ENCODE measurements around the gene PRKAA1. TPM values are rescaled to one million over a fixed set of nuclear protein-coding genes. Genes with fewer than 3 reads are reported as not detected.

The PRKAA1 gene
- polyA plus RNA-seq, 1 of the 3 experiments (the other 2 are of a cell fraction) = 23.2 TPM

DNA sequence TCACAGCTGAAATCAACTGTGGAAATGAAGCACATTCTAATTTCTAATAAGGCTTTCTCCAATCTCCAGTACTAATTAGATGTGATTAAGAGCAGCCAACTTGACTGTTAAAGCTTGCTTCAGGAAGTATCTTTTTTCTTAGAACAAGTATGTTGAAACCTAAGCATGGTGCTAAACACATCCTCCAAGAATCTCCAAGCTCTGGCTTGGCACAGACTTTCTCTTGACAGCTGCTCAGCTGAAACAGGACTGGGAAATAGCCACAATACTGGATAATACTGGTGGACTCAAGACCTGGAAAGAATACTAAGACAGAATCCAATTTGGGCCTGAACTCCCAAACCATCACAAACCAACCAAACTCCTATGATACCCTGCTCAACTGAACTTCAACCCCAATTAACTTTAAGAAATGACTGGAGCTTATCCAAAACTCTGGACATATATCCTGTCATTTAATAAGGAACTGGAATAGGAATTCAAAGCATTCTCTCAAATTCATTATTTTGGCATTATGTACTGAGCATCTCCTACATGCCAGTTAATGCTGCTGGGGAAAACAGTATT lies 16.2 kb downstream of the PRKAA1 start:
- no peak overlapping the region for H2AFZ ChIP-seq (ENCODE audit: low read depth)
- no peak overlapping the region for H3K4me2 ChIP-seq
- no peaks in the 10 kb centered on the region for H3K9me2 ChIP-seq
- H4K20me1 ChIP-seq (ENCODE audit: insufficient read depth) = peaks cover 80% of the 10 kb centered on the region
- H3K27ac ChIP-seq (ENCODE audit: low read depth in 2 of 2, low read length in 1 of 2) = no peak overlapping the region
- H3K79me2 ChIP-seq (ENCODE audit: insufficient read depth) = peaks cover 99% of the 10 kb centered on the region
- peaks cover 8% of the 10 kb centered on the region for H3F3A ChIP-seq (replicated peaks; ENCODE audit: insufficient read depth)
- ChIA-PET POLR2A (no interaction called here), CTCF (no interaction called here)
- peaks cover 0 to 7% of the 10 kb centered on the region in 2 experiments; a peak in 1 of 4 replicates for H3K4me1 ChIP-seq (ENCODE audit: control insufficient read depth in 1 of 2, insufficient read depth in 2 of 2, low read depth in 1 of 2, low read length in 1 of 2)
- H3K9ac ChIP-seq = no peak overlapping the region
- DNase-seq = no peak
- H3K4me3 ChIP-seq (ENCODE audit: low read depth in 2 of 2, low read length in 1 of 2) = no peak overlapping the region
- no peaks in the 10 kb centered on the region for H3K27me3 ChIP-seq (ENCODE audit: insufficient read depth)
- no peaks in the 10 kb centered on the region for H3K9me3 ChIP-seq
- TF ChIP-seq, protein P1, sequence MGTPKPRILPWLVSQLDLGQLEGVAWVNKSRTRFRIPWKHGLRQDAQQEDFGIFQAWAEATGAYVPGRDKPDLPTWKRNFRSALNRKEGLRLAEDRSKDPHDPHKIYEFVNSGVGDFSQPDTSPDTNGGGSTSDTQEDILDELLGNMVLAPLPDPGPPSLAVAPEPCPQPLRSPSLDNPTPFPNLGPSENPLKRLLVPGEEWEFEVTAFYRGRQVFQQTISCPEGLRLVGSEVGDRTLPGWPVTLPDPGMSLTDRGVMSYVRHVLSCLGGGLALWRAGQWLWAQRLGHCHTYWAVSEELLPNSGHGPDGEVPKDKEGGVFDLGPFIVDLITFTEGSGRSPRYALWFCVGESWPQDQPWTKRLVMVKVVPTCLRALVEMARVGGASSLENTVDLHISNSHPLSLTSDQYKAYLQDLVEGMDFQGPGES (IDR thresholded peaks at IDR 0.05; ENCODE audit: low read depth, low read length) = no peak
- TF ChIP-seq TCF12 (IDR thresholded peaks at IDR 0.05) (no peak), RAD21 (IDR thresholded peaks at IDR 0.05; ENCODE audit: low read length) (no peak), TEAD4 (IDR thresholded peaks at IDR 0.05; ENCODE audit: borderline replicate concordance, insufficient read depth) (no peak), YY1 (IDR thresholded peaks at IDR 0.05; ENCODE audit: low read depth) (no peak), GABPA (IDR thresholded peaks at IDR 0.05; ENCODE audit: low read depth) (no peak), FOXM1 (IDR thresholded peaks at IDR 0.05; ENCODE audit: low read depth) (no peak), SIN3A (IDR thresholded peaks at IDR 0.05; ENCODE audit: borderline replicate concordance, low read depth, low read length) (no peak), ELF1 (IDR thresholded peaks at IDR 0.05) (no peak), FOXJ3 (CRISPR knock-in tag; IDR thresholded peaks at IDR 0.05) (no peak), CHD2 (IDR thresholded peaks at IDR 0.05; ENCODE audit: low read length, partially characterized antibody) (no peak), RXRA (IDR thresholded peaks at IDR 0.05; ENCODE audit: borderline replicate concordance, low read depth) (no peak), RFX5 (IDR thresholded peaks at IDR 0.05; ENCODE audit: low read length) (no peak), EZH2phosphoT487 (IDR thresholded peaks at IDR 0.05; ENCODE audit: borderline replicate concordance, low read depth) (no peak), EP300 (IDR thresholded peaks at IDR 0.05; ENCODE audit: borderline replicate concordance in 1 of 2, low read depth in 1 of 2, low read length in 1 of 2) (no peak)
- TF ChIP-seq, protein P2, sequence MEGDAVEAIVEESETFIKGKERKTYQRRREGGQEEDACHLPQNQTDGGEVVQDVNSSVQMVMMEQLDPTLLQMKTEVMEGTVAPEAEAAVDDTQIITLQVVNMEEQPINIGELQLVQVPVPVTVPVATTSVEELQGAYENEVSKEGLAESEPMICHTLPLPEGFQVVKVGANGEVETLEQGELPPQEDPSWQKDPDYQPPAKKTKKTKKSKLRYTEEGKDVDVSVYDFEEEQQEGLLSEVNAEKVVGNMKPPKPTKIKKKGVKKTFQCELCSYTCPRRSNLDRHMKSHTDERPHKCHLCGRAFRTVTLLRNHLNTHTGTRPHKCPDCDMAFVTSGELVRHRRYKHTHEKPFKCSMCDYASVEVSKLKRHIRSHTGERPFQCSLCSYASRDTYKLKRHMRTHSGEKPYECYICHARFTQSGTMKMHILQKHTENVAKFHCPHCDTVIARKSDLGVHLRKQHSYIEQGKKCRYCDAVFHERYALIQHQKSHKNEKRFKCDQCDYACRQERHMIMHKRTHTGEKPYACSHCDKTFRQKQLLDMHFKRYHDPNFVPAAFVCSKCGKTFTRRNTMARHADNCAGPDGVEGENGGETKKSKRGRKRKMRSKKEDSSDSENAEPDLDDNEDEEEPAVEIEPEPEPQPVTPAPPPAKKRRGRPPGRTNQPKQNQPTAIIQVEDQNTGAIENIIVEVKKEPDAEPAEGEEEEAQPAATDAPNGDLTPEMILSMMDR (IDR thresholded peaks at IDR 0.05) = no peak
- TF ChIP-seq, protein P3, sequence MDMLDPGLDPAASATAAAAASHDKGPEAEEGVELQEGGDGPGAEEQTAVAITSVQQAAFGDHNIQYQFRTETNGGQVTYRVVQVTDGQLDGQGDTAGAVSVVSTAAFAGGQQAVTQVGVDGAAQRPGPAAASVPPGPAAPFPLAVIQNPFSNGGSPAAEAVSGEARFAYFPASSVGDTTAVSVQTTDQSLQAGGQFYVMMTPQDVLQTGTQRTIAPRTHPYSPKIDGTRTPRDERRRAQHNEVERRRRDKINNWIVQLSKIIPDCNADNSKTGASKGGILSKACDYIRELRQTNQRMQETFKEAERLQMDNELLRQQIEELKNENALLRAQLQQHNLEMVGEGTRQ (IDR thresholded peaks at IDR 0.05; ENCODE audit: borderline replicate concordance, low read depth, low read length) = no peak
- TF ChIP-seq, protein P4, sequence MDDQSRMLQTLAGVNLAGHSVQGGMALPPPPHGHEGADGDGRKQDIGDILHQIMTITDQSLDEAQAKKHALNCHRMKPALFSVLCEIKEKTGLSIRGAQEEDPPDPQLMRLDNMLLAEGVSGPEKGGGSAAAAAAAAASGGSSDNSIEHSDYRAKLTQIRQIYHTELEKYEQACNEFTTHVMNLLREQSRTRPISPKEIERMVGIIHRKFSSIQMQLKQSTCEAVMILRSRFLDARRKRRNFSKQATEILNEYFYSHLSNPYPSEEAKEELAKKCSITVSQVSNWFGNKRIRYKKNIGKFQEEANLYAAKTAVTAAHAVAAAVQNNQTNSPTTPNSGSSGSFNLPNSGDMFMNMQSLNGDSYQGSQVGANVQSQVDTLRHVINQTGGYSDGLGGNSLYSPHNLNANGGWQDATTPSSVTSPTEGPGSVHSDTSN (IDR thresholded peaks at IDR 0.05) = no peak
- TF ChIP-seq, protein P5, sequence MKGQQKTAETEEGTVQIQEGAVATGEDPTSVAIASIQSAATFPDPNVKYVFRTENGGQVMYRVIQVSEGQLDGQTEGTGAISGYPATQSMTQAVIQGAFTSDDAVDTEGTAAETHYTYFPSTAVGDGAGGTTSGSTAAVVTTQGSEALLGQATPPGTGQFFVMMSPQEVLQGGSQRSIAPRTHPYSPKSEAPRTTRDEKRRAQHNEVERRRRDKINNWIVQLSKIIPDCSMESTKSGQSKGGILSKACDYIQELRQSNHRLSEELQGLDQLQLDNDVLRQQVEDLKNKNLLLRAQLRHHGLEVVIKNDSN (IDR thresholded peaks at IDR 0.05; ENCODE audit: borderline replicate concordance, low read depth) = no peak
- TF ChIP-seq, protein P6, sequence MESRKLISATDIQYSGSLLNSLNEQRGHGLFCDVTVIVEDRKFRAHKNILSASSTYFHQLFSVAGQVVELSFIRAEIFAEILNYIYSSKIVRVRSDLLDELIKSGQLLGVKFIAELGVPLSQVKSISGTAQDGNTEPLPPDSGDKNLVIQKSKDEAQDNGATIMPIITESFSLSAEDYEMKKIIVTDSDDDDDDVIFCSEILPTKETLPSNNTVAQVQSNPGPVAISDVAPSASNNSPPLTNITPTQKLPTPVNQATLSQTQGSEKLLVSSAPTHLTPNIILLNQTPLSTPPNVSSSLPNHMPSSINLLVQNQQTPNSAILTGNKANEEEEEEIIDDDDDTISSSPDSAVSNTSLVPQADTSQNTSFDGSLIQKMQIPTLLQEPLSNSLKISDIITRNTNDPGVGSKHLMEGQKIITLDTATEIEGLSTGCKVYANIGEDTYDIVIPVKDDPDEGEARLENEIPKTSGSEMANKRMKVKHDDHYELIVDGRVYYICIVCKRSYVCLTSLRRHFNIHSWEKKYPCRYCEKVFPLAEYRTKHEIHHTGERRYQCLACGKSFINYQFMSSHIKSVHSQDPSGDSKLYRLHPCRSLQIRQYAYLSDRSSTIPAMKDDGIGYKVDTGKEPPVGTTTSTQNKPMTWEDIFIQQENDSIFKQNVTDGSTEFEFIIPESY (IDR thresholded peaks at IDR 0.05; ENCODE audit: borderline replicate concordance, low read depth) = no peak
- H3K36me3 ChIP-seq (replicated peaks in 1 of 2; ENCODE audit: control insufficient read depth in 1 of 2, insufficient read depth in 2 of 2, low read length in 1 of 2) = peaks cover 0 to 10% of the 10 kb centered on the region in 2 experiments
